Loucy (cell line): Measurements from ENCODE around the gene CNFN.

Experiments used
- H2AFZ ChIP-seq: fragments of 200-600 bp; sonication (generic); 2 replicates; pipeline ENCODE4 v1.6.0; 2016; ENCODE audit warnings: antibody characterized with exemption, mild to moderate bottlenecking, low read length, moderate library complexity
- H3F3A ChIP-seq: fragments of 200-600 bp; 2 replicates; pipeline ENCODE4 v1.6.0; 2016; ENCODE audit warnings: antibody characterized with exemption, low read depth, mild to moderate bottlenecking
- H3K27me3 ChIP-seq: fragments of 200-600 bp; sonication (generic); 2 replicates; pipeline ENCODE4 v1.6.1; 2014; ENCODE audit warnings: low read length, mild to moderate bottlenecking; ENCODE audit not compliant: insufficient read depth, poor library complexity, severe bottlenecking
- H3K36me3 ChIP-seq: fragments of 200-600 bp; sonication (generic); 2 replicates; pipeline ENCODE4 v1.6.1; 2016; ENCODE audit warnings: low read length; ENCODE audit not compliant: insufficient read depth
- H3K4me1 ChIP-seq: fragments of 200-600 bp; sonication (generic); 2 replicates; pipeline ENCODE4 v1.5.1; 2014; ENCODE audit warnings: low read length, mild to moderate bottlenecking; ENCODE audit not compliant: insufficient read depth, poor library complexity, severe bottlenecking
- H3K4me2 ChIP-seq: fragments of 200-600 bp; sonication (generic); 2 replicates; pipeline ENCODE4 v1.6.0; 2014; ENCODE audit warnings: antibody characterized with exemption, low read length, low read depth, mild to moderate bottlenecking; ENCODE audit not compliant: poor library complexity, severe bottlenecking
- H3K4me3 ChIP-seq: fragments of 200-600 bp; sonication (generic); 2 replicates; pipeline ENCODE4 v1.5.1; 2014; ENCODE audit warnings: low read length, mild to moderate bottlenecking, mixed read lengths; ENCODE audit not compliant: poor library complexity, severe bottlenecking
- H3K79me2 ChIP-seq: fragments of 200-600 bp; sonication (generic); 2 replicates; pipeline ENCODE4 v1.6.1; 2014; ENCODE audit warnings: low read length; ENCODE audit not compliant: insufficient read depth
- H3K9ac ChIP-seq: fragments of 200-600 bp; sonication (generic); 2 replicates; pipeline ENCODE4 v1.6.0; 2014; ENCODE audit warnings: mild to moderate bottlenecking, low read depth, low read length, moderate library complexity; ENCODE audit not compliant: poor library complexity, severe bottlenecking
- H3K9me2 ChIP-seq: fragments of 200-600 bp; sonication (generic); replicated peaks from 2 replicates; pipeline ENCODE4 v1.6.1; 2016; ENCODE audit warnings: low read depth, low read length, mixed read lengths
- H3K9me3 ChIP-seq: fragments of 200-600 bp; sonication (generic); 2 replicates; pipeline ENCODE4 v1.6.1; 2014; ENCODE audit warnings: mild to moderate bottlenecking, antibody characterized with exemption, low read length, low read depth; ENCODE audit not compliant: insufficient read depth
- H4K20me1 ChIP-seq: fragments of 200-600 bp; sonication (generic); 2 replicates; pipeline ENCODE4 v1.6.0; 2014; ENCODE audit warnings: antibody characterized with exemption, low read length, mild to moderate bottlenecking; ENCODE audit not compliant: insufficient read depth, poor library complexity, severe bottlenecking
- CTCF ChIP-seq: fragments of 200-600 bp; sonication (generic); conservative IDR thresholded peaks from 2 replicates; pipeline ENCODE4 v1.5.1; 2014; ENCODE audit warnings: mild to moderate bottlenecking, antibody characterized with exemption, low read length
- EZH2phosphoT487 ChIP-seq: fragments of 200-600 bp; IDR thresholded peaks from 2 replicates; pipeline ENCODE4 v1.6.1; 2018; ENCODE audit warnings: antibody characterized with exemption, mild to moderate bottlenecking, moderate library complexity, borderline replicate concordance

CNFN gene

GRCh38 chr19:42348211-42348610, 41.9 kb downstream of the CNFN start:
- H3K4me2 ChIP-seq, result no peak overlapping the region
- peaks cover 7% of the 10 kb centered on the region; the same call in 1 of the 2 replicates for H3K36me3 ChIP-seq
- no peaks in the 10 kb centered on the region for H3K79me2 ChIP-seq
- no peak overlapping the region for H3K9ac ChIP-seq
- H3K4me3 ChIP-seq, result no peak overlapping the region
- no peaks in the 10 kb centered on the region for H3K27me3 ChIP-seq
- H3K9me2 ChIP-seq, result no peaks in the 10 kb centered on the region
- H2AFZ ChIP-seq, result no peak overlapping the region
- H3K9me3 ChIP-seq, result no peaks in the 10 kb centered on the region
- H4K20me1 ChIP-seq, result no peaks in the 10 kb centered on the region
- no peaks in the 10 kb centered on the region for H3F3A ChIP-seq
- TF ChIP-seq EZH2phosphoT487, result no peak
- no peak for TF ChIP-seq CTCF
- no peaks in the 10 kb centered on the region for H3K4me1 ChIP-seq

GRCh38 chr19:42345191-42345812, 44.8 kb downstream of the CNFN start:
- H3K9me3 ChIP-seq, result no peaks in the 10 kb centered on the region
- no peak overlapping the region for H3K4me2 ChIP-seq
- H3K9ac ChIP-seq, result no peak overlapping the region
- H3F3A ChIP-seq, result no peaks in the 10 kb centered on the region
- H3K4me3 ChIP-seq, result no peak overlapping the region
- H3K36me3 ChIP-seq, result peaks cover 14% of the 10 kb centered on the region; the same call in 1 of the 2 replicates
- no peaks in the 10 kb centered on the region for H3K4me1 ChIP-seq
- H3K27me3 ChIP-seq, result no peaks in the 10 kb centered on the region
- no peak overlapping the region for H2AFZ ChIP-seq
- TF ChIP-seq EZH2phosphoT487, result no peak
- TF ChIP-seq CTCF, result no peak
- no peaks in the 10 kb centered on the region for H3K9me2 ChIP-seq
- H4K20me1 ChIP-seq, result no peaks in the 10 kb centered on the region
- H3K79me2 ChIP-seq, result no peaks in the 10 kb centered on the region

GRCh38 chr19:42344336-42344893, 45.7 kb downstream of the CNFN start:
- Histone ChIP-seq H3K4me3 (no peak overlapping the region), H4K20me1 (no peaks in the 10 kb centered on the region), H3K9me2 (no peaks in the 10 kb centered on the region), H3K36me3 (peaks cover 14% of the 10 kb centered on the region; the same call in 1 of the 2 replicates), H2AFZ (no peak overlapping the region), H3K4me2 (no peak overlapping the region), H3K27me3 (no peaks in the 10 kb centered on the region), H3F3A (no peaks in the 10 kb centered on the region), H3K79me2 (no peaks in the 10 kb centered on the region), H3K4me1 (no peaks in the 10 kb centered on the region), H3K9ac (no peak overlapping the region), H3K9me3 (no peaks in the 10 kb centered on the region)
- no peak for TF ChIP-seq CTCF
- TF ChIP-seq EZH2phosphoT487, result no peak
